Measurements from ENCODE around the gene MORF4L2. TPM values are rescaled to one million over a fixed set of nuclear protein-coding genes. Genes with fewer than 3 reads are reported as not detected.

MORF4L2 gene
- total and polyA plus RNA-seq, 2 of the 8 experiments (the other 6 are each of a cell fraction or from before 2014, with no cell fraction given): 235 to 373 TPM

- no peak for TF ChIP-seq RFX5 (IDR thresholded peaks at IDR 0.05; ENCODE audit: borderline replicate concordance, low read depth, low read length)
These were observed 20.0 kb downstream of the MORF4L2 start (continued) for GRCh38 chrX:103666202-103667107.
